IMR-90 (cell line): Measurements from ENCODE around the gene ABCG4. TPM values are rescaled to one million over a fixed set of nuclear protein-coding genes. Genes with fewer than 3 reads are reported as not detected.

Experiments used
- ATAC-seq: fragments of 200-7000 bp; cut with Tn5 transposase; 2 replicates; pipeline ENCODE4 v1.9.1; 2020; ENCODE audit warnings: low read depth, mild to moderate bottlenecking, moderate library complexity
- BruUV-seq: library from RNA; stranded (reverse); fragments of 400-500 nt; replicated peaks from 2 replicates; lab custom pipeline; 2021; lab: Mats Ljungman, UMichigan
- CTCF ChIA-PET: fragments of 300-600 bp; formaldehyde crosslinking; extraction: SDS; loops from one replicate; lab custom pipeline; 2021; ENCODE audit warnings: antibody characterized with exemption; lab: Yijun Ruan, JAX
- POLR2A ChIA-PET: fragments of 300-600 bp; sonication (Branson Sonifier 250); formaldehyde crosslinking; loops from one replicate; lab custom pipeline; 2022; ENCODE audit warnings: antibody characterized with exemption; ENCODE audit not compliant: unreplicated experiment; lab: Charles Lee
- DNase-seq: peaks from one replicate; pipeline ENCODE4 v3.0.0; 2013
- H2AFZ ChIP-seq: replicated peaks from 2 replicates; pipeline ENCODE3; 2013; ENCODE audit warnings: low read length, mild to moderate bottlenecking; ENCODE audit not compliant: poor library complexity
- H2AK5ac ChIP-seq: 2 replicates; pipeline ENCODE4 v1.6.1; 2013; ENCODE audit warnings: low read depth, low read length, inconsistent platforms
- H2AK9ac ChIP-seq: replicated peaks from 2 replicates; pipeline ENCODE3; 2013; ENCODE audit warnings: mild to moderate bottlenecking, low read depth, low read length, moderate library complexity; ENCODE audit not compliant: poor library complexity
- H2BK120ac ChIP-seq: 2 replicates; pipeline ENCODE4 v1.6.1; 2013; ENCODE audit warnings: low read depth, low read length, inconsistent platforms
- H2BK15ac ChIP-seq: 3 replicates; pipeline ENCODE4 v1.6.1; 2013; ENCODE audit warnings: low read depth, low read length, inconsistent platforms
- H2BK20ac ChIP-seq: 2 replicates; pipeline ENCODE4 v1.6.1; 2013; ENCODE audit warnings: low read depth, mild to moderate bottlenecking, inconsistent platforms, low read length, moderate library complexity
- H2BK5ac ChIP-seq: 2 replicates; pipeline ENCODE4 v1.6.1; 2013; ENCODE audit warnings: mild to moderate bottlenecking, low read depth, low read length, inconsistent platforms; ENCODE audit not compliant: poor library complexity, severe bottlenecking
- H3K14ac ChIP-seq: replicated peaks from 2 replicates; pipeline ENCODE4 v1.6.1; 2013; ENCODE audit warnings: low read depth, low read length, inconsistent platforms
- H3K18ac ChIP-seq: 2 replicates; pipeline ENCODE4 v1.6.1; 2013; ENCODE audit warnings: low read depth, low read length, control low read depth
- H3K23ac ChIP-seq: 2 replicates; pipeline ENCODE4 v1.6.1; 2013; ENCODE audit warnings: low read depth, low read length, inconsistent platforms
- H3K27ac ChIP-seq: 2 replicates; pipeline ENCODE4 v1.5.1; 2013; ENCODE audit warnings: mild to moderate bottlenecking, control low read depth, low read length; ENCODE audit not compliant: insufficient read depth
- H3K27me3 ChIP-seq: 2 replicates; pipeline ENCODE4 v1.6.1; 2013; ENCODE audit warnings: low read length; ENCODE audit not compliant: control insufficient read depth, insufficient read depth
- H3K36me3 ChIP-seq: 2 replicates; pipeline ENCODE4 v1.6.1; 2013; ENCODE audit warnings: low read length, mixed read lengths; ENCODE audit not compliant: control insufficient read depth, insufficient read depth
- H3K4ac ChIP-seq: 2 replicates; pipeline ENCODE4 v1.6.1; 2013; ENCODE audit warnings: low read depth, low read length, inconsistent platforms
- H3K4me1 ChIP-seq: 2 replicates; pipeline ENCODE4 v1.6.1; 2013; ENCODE audit warnings: low read length, mixed read lengths; ENCODE audit not compliant: control insufficient read depth, insufficient read depth
- H3K4me2 ChIP-seq: 2 replicates; pipeline ENCODE4 v1.6.1; 2013; ENCODE audit warnings: low read depth, mild to moderate bottlenecking, control low read depth, low read length, moderate library complexity
- H3K4me3 ChIP-seq: 2 replicates; pipeline ENCODE4 v1.5.1; 2013; ENCODE audit warnings: low read depth, mild to moderate bottlenecking, control low read depth, low read length, moderate library complexity; ENCODE audit not compliant: insufficient read depth
- H3K56ac ChIP-seq: 2 replicates; pipeline ENCODE4 v1.6.1; 2013; ENCODE audit warnings: low read length, inconsistent platforms; ENCODE audit not compliant: insufficient read depth; ENCODE audit errors: extremely low read depth
- H3K79me1 ChIP-seq, 2 experiments: 2 replicates each; pipeline ENCODE4 v1.6.1; 2013; ENCODE audit warnings: low read length in 2 of 2, inconsistent platforms in 1 of 2, low read depth in 1 of 2
- H3K9ac ChIP-seq: 2 replicates; pipeline ENCODE4 v1.6.1; 2013; ENCODE audit warnings: low read depth, low read length, control low read depth
- H3K9me1 ChIP-seq: 2 replicates; pipeline ENCODE4 v1.6.1; 2013; ENCODE audit warnings: low read length, inconsistent platforms; ENCODE audit not compliant: insufficient read depth
- H3K9me3 ChIP-seq: 2 replicates; pipeline ENCODE4 v1.6.1; 2013; ENCODE audit warnings: low read length; ENCODE audit not compliant: control insufficient read depth, insufficient read depth
- H4K20me1 ChIP-seq: 2 replicates; pipeline ENCODE4 v1.6.1; 2013; ENCODE audit warnings: low read length, inconsistent platforms; ENCODE audit not compliant: insufficient read depth
- H4K5ac ChIP-seq: 2 replicates; pipeline ENCODE4 v1.6.1; 2013; ENCODE audit warnings: mild to moderate bottlenecking, low read depth, low read length, control low read depth
- H4K8ac ChIP-seq, 2 experiments: 2 replicates each; pipeline ENCODE4 v1.6.1; 2013; ENCODE audit warnings: low read depth in 2 of 2, low read length in 2 of 2, control low read depth in 1 of 2, inconsistent platforms in 1 of 2
- H4K91ac ChIP-seq: 2 replicates; pipeline ENCODE4 v1.6.1; 2013; ENCODE audit warnings: low read depth, low read length, inconsistent platforms; ENCODE audit not compliant: insufficient read depth
- MAZ ChIP-seq: IDR thresholded peaks from 2 replicates; pipeline ENCODE4 v1.6.1; 2012; ENCODE audit warnings: low read depth, mild to moderate bottlenecking, low read length, improper control_type of control experiment, moderate library complexity, borderline replicate concordance
- NFE2L2 ChIP-seq: fragments of 150-350 bp; IDR thresholded peaks from 2 replicates; pipeline ENCODE4 v1.6.1; 2016; ENCODE audit warnings: low read depth, mild to moderate bottlenecking, low read length
- WGBS, 2 experiments: methylation state at CpG; one replicate each; pipeline versions ENCODE4 v1.1.5 to v1.1.7; 2013; ENCODE audit warnings: missing lambda C conversion rate in 2 of 2; ENCODE audit not compliant: insufficient read length in 1 of 2; ENCODE audit errors: extremely low coverage in 2 of 2; 5-methylcytosine and 5-hydroxymethylcytosine counted together
- dilution Hi-C: fragments of 300-500 bp; cut with HindIII; formaldehyde crosslinking; loops from one replicate; pipeline ENCODE4 v1.14.3; 2018; ENCODE audit warnings: low sequenced_read_pairs; ENCODE audit not compliant: unreplicated experiment
- in situ Hi-C: fragments of 300-500 bp; cut with MboI; formaldehyde crosslinking; loops from 3 replicates; pipeline ENCODE4 v1.14.3; 2019; ENCODE audit warnings: low sequenced_read_pairs, inconsistent platforms, mixed read lengths
- intact Hi-C: fragments of 100-400 bp; cut with micrococcal nuclease; formaldehyde crosslinking; loops from 2 replicates; pipeline ENCODE4 v1.10.0; 2022
- polyA plus RNA-seq, 3 experiments: library from polyadenylated mRNA; depleted of rRNA; stranded (reverse); fragments of >200 nt; gene quantifications; 2 replicates each; pipeline ENCODE4 v1.2.3, GENCODE V29; 2012; ENCODE audit warnings: low replicate concordance in 1 of 3
- total RNA-seq: library from RNA; depleted of rRNA; stranded (reverse); fragments of >200 nt; gene quantifications from 2 replicates; pipeline ENCODE4 v1.2.3, GENCODE V29; 2012

Gene ABCG4
- total and polyA plus RNA-seq, 2 of the 4 experiments (the other 2 are of a cell fraction): under 0.01 to 0.26 TPM

DNA sequence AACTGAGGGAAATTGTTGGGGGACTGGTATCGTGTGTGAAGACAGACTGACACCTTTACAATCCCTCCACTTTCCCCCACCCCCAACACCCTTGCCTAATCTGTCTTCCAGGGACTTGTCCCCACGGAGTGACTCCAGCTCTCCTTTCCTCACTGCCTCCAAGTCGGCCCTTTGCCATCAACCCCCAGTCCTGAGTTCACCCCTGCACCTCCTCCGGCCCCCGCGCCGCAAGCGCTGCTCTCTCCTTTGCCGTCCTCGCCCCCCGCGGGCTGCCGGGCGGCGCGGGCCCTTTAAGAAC, 183 bp upstream of the ABCG4 start:
- Histone ChIP-seq H2AFZ (peak overlapping the region; percentile 97), H2BK5ac (no peak overlapping the region), H3K4ac (0 out of 2 replicates have a peak overlapping the region, but pooled peaks have one; percentile 38), H2BK20ac (no peak overlapping the region), H3K4me3 (peak overlapping the region; percentile 66), H3K56ac (no peak overlapping the region), H3K18ac (no peak overlapping the region; the same call in 1 of the 2 replicates), H2AK9ac (no peak overlapping the region), H3K27ac (no peak overlapping the region), H3K4me2 (peak overlapping the region; percentile 96), H3K79me1 (no peaks in the 10 kb centered on the region), H2AK5ac (no peak overlapping the region), H3K36me3 (no peaks in the 10 kb centered on the region), H4K91ac (no peak overlapping the region), H3K27me3 (peaks cover 45% of the 10 kb centered on the region), H4K8ac (no peak overlapping the region; a peak in 1 of 4 replicates), H3K4me1 (0 out of 2 replicates have a peak, but pooled peaks cover 2% of the 10 kb centered on the region), H3K9me3 (no peaks in the 10 kb centered on the region), H2BK120ac (no peak overlapping the region), H4K5ac (no peak overlapping the region), H3K23ac (peak overlapping the region; percentile 65; the same call in 1 of the 2 replicates), H2BK15ac (no peak overlapping the region), H3K9me1 (no peaks in the 10 kb centered on the region; the same call in 1 of the 2 replicates), H3K14ac (peak overlapping the region; percentile 74; the same call in 1 of the 2 replicates), H4K20me1 (no peaks in the 10 kb centered on the region), H3K9ac (peak overlapping the region; percentile 51; the same call in 1 of the 2 replicates)
- ChIA-PET POLR2A (no interaction called here), CTCF (no interaction called here)
- dilution Hi-C loops (no loop called here), intact Hi-C loops (loop anchor here (5.0 kb wide), 2 partner anchors 174 to 189 kb away; no protein-coding TSS in a partner anchor), in situ Hi-C loops (no loop called here)
- no peak for DNase-seq
- TF ChIP-seq NFE2L2 (no peak), MAZ (peak; percentile 18; the same call in 1 of the 2 replicates)
- 6% methylated on average over 9 of the region's 16 CpGs; no CpG with 5 or more reads in 1 of the 2 experiments for WGBS, 2 experiments
- no peak for ATAC-seq
- BruUV-seq: no TSS peak
